Osteoblast (primary cell): Measurements from ENCODE around the gene EPAS1. TPM values are rescaled to one million over a fixed set of nuclear protein-coding genes. Genes with fewer than 3 reads are reported as not detected.

Source experiments
- DNase-seq: peaks from one replicate; pipeline ENCODE4 v3.0.0; 2011; ENCODE audit warnings: low spot score, mixed read lengths; ENCODE audit not compliant: insufficient read length; ENCODE audit errors: missing footprints
- H2AFZ ChIP-seq: 2 replicates; pipeline ENCODE4 v1.6.0; 2011; ENCODE audit warnings: mild to moderate bottlenecking, low read length
- H3K27ac ChIP-seq: 2 replicates; pipeline ENCODE4 v1.5.1; 2011; ENCODE audit warnings: mild to moderate bottlenecking, low read depth, low read length, moderate library complexity
- H3K27me3 ChIP-seq: 2 replicates; pipeline ENCODE4 v1.6.0; 2012; ENCODE audit warnings: mild to moderate bottlenecking, control low read depth, inconsistent platforms, low read length, moderate library complexity; ENCODE audit not compliant: insufficient read depth
- H3K36me3 ChIP-seq: 2 replicates; pipeline ENCODE4 v1.5.1; 2011; ENCODE audit warnings: mild to moderate bottlenecking, low read length, control low read depth, moderate library complexity; ENCODE audit not compliant: insufficient read depth
- H3K4me1 ChIP-seq: 2 replicates; pipeline ENCODE4 v1.5.1; 2011; ENCODE audit warnings: mild to moderate bottlenecking, low read length, control low read depth, moderate library complexity; ENCODE audit not compliant: insufficient read depth
- H3K4me2 ChIP-seq: 2 replicates; pipeline ENCODE4 v1.6.0; 2011; ENCODE audit warnings: mild to moderate bottlenecking, low read length; ENCODE audit not compliant: insufficient read depth
- H3K4me3 ChIP-seq: fragments of 200-600 bp; sonication (generic); 3 replicates; pipeline ENCODE4 v1.5.1; 2012; ENCODE audit warnings: mild to moderate bottlenecking, low read length, inconsistent platforms; ENCODE audit not compliant: insufficient read depth
- H3K79me2 ChIP-seq: 2 replicates; pipeline ENCODE4 v1.6.0; 2012; ENCODE audit warnings: mild to moderate bottlenecking, low read length, control low read depth, inconsistent platforms; ENCODE audit not compliant: insufficient read depth
- H3K9me3 ChIP-seq: 2 replicates; pipeline ENCODE4 v1.5.1; 2011; ENCODE audit warnings: low read depth, low read length, control low read depth
- H4K20me1 ChIP-seq: 2 replicates; pipeline ENCODE4 v1.6.0; 2012; ENCODE audit warnings: mild to moderate bottlenecking, low read length, control low read depth; ENCODE audit not compliant: insufficient read depth
- total RNA-seq: library from RNA; depleted of rRNA; stranded (reverse); fragments of >200 nt; gene quantifications from 2 replicates; pipeline ENCODE4 v1.2.3, GENCODE V29; 2012
- TF ChIP-seq, protein P1 (sequence below): IDR thresholded peaks from 2 replicates; pipeline ENCODE4 v1.5.1; 2011; ENCODE audit warnings: mild to moderate bottlenecking, low read depth, low read length, moderate library complexity; ENCODE audit errors: extremely low read depth

EPAS1 gene
- total RNA-seq, 1 donor, result 260 TPM

DNA sequence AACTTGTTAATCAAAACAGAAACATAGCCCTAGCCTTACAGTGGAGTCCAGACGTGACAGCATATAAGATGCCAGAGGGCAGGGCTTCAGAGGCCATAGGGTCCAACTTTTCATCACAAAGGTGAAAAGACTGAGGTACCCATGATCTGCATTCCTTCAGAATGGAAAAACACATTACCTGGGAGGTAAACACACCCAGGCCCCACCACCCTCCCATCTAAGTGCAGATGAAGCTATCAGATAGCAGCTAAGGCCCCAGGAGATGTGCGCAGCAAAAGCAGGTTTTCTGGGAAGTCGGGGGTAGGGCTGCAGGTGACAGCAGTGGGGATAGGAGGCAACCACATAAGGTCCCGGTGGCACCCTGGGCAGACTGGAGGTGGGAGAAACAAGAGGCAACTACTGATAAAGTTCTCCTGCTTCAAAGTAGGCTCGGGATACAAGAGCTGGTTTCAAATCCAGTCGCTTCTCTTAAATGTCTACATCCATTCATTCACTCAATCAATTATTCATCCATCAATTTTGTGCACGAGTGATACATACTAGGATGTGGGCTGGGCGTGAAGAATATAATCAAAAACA, 107.1 kb downstream of the EPAS1 start:
- Histone ChIP-seq H3K79me2 (no peaks in the 10 kb centered on the region), H2AFZ (no peak overlapping the region), H4K20me1 (no peaks in the 10 kb centered on the region), H3K27me3 (no peaks in the 10 kb centered on the region), H3K27ac (no peak overlapping the region), H3K36me3 (no peaks in the 10 kb centered on the region), H3K4me3 (no peak overlapping the region), H3K9me3 (no peaks in the 10 kb centered on the region), H3K4me2 (no peak overlapping the region), H3K4me1 (peaks cover 9% of the 10 kb centered on the region)
- TF ChIP-seq, protein P1, sequence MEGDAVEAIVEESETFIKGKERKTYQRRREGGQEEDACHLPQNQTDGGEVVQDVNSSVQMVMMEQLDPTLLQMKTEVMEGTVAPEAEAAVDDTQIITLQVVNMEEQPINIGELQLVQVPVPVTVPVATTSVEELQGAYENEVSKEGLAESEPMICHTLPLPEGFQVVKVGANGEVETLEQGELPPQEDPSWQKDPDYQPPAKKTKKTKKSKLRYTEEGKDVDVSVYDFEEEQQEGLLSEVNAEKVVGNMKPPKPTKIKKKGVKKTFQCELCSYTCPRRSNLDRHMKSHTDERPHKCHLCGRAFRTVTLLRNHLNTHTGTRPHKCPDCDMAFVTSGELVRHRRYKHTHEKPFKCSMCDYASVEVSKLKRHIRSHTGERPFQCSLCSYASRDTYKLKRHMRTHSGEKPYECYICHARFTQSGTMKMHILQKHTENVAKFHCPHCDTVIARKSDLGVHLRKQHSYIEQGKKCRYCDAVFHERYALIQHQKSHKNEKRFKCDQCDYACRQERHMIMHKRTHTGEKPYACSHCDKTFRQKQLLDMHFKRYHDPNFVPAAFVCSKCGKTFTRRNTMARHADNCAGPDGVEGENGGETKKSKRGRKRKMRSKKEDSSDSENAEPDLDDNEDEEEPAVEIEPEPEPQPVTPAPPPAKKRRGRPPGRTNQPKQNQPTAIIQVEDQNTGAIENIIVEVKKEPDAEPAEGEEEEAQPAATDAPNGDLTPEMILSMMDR, result no peak
- DNase-seq, result no peak

DNA sequence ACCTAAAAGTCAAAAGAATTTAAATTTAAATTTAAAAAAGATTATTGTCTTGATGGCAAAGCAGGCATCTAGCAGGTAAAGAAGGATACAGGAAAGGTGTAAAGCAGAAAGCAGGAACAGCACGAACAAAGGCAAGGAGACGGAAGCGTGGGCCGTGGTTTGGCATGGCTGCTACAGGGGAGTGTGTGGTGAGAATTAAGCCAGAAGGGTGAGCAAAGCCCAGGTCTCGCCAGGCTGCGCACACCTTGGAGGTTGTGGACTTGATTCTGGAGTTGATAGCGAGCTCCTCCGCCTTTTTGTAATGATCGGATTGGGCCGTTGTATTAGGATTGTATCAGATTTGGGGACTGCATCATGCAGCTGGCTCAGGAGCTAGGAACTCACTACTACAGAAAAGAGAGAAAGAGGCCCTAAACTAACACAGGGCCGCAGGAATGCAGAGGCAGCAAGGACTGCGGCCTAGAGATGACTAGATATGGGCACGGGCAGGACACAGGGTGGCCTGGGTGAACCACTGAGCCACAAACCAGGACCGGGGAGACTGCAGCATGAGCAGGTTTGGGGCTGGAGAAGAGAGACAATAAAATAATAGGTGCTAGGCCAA, 110.7 kb downstream of the EPAS1 start:
- H4K20me1 ChIP-seq, result no peaks in the 10 kb centered on the region
- H3K4me3 ChIP-seq, result no peak overlapping the region
- no peak overlapping the region for H3K4me2 ChIP-seq
- H2AFZ ChIP-seq, result no peak overlapping the region
- H3K4me1 ChIP-seq, result peaks cover 11% of the 10 kb centered on the region
- DNase-seq, result no peak
- no peak overlapping the region for H3K27ac ChIP-seq
- no peaks in the 10 kb centered on the region for H3K36me3 ChIP-seq
- H3K9me3 ChIP-seq, result no peaks in the 10 kb centered on the region
- TF ChIP-seq, protein P1, result no peak
- H3K27me3 ChIP-seq, result no peaks in the 10 kb centered on the region
- no peaks in the 10 kb centered on the region for H3K79me2 ChIP-seq

DNA sequence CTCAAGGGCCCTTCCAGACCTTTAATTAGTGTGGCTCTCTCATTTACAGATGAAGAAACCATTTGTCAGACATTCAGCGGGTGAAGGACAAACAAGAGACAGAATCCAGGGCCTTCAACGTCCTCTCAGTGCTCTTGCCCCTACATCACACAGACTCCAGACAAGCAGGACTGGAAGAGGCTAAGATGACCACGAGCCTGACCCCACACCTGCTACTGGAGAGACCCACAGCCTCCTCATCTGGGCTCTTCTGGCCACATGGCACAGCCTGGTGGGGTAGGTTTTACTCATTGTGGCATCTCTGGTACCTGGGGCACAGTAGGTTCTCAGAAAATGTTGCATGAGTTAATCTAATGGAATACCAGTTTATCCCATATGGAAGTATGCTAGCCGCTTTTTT, 112.5 kb downstream of the EPAS1 start:
- H3K4me2 ChIP-seq, result no peak overlapping the region
- no peaks in the 10 kb centered on the region for H3K36me3 ChIP-seq
- no peaks in the 10 kb centered on the region for H3K27me3 ChIP-seq
- TF ChIP-seq, protein P1, result no peak
- no peaks in the 10 kb centered on the region for H3K79me2 ChIP-seq
- H3K27ac ChIP-seq, result no peak overlapping the region
- no peak for DNase-seq
- peaks cover 11% of the 10 kb centered on the region for H3K4me1 ChIP-seq
- H2AFZ ChIP-seq, result no peak overlapping the region
- H4K20me1 ChIP-seq, result no peaks in the 10 kb centered on the region
- no peak overlapping the region for H3K4me3 ChIP-seq
- H3K9me3 ChIP-seq, result no peaks in the 10 kb centered on the region

DNA sequence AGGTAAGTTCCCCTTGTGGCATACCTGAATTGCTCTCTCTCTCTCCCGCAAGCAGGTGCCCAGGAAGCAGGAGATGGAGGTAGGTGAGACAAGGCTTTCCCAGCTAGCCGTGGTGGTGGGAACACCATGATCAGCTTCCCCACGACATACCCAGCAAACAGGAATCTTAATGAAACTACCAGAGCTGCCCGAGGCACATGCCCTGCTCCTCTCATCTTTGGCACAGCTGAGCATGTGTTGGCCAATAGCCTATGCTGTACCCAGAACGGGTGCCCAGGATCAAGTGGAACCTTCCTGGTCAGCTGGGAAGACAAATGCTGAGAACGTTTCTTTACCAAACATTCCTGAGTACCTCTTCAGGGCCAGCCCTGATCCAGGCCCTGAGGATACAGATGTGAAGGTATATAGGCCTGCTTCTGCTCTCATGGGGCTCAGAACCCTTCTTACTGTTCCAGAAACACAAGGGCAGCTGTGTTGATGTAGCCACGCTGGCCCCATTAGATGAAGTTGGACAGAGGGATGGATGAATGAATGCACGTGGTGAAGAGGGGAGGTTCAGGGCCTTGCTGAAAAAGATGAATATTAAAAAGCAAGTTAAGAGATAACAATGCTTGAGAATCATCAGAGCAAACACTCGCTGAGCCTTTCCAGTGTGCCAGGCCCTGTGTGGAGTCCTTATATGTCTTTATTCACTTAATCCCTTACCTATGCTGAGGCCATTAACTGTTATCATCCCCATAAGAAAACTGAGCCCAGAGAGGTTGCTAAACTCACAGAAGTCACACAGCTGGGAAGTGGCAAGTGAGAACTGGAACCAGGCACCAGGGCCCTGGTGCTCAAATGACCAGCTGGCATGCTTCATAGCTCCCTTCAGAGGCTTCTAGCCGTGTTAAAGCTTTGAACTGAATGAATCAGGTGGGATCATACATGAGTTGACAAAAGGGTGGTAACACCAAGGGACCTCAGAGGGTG, 113.4 kb downstream of the EPAS1 start:
- no peak for DNase-seq
- H3K4me3 ChIP-seq, result no peak overlapping the region

More for the DNA sequence above, 113.4 kb downstream of the EPAS1 start:
- no peak overlapping the region for H2AFZ ChIP-seq
- H3K27ac ChIP-seq, result no peak overlapping the region
- H3K9me3 ChIP-seq, result no peaks in the 10 kb centered on the region
- no peak overlapping the region for H3K4me2 ChIP-seq
- peaks cover 11% of the 10 kb centered on the region for H3K4me1 ChIP-seq
- H4K20me1 ChIP-seq, result no peaks in the 10 kb centered on the region
- no peaks in the 10 kb centered on the region for H3K27me3 ChIP-seq
- no peaks in the 10 kb centered on the region for H3K79me2 ChIP-seq
- TF ChIP-seq, protein P1, result no peak
- H3K36me3 ChIP-seq, result no peaks in the 10 kb centered on the region
